ENCODE measurements around the gene LCN15. TPM values are rescaled to one million over a fixed set of nuclear protein-coding genes. Genes with fewer than 3 reads are reported as not detected.
"Not testable (repeated sequence)": the region's sequence is repeated elsewhere in the genome, so short reads cannot be mapped to it uniquely, and the experiment has no call there.

The LCN15 gene
- total RNA-seq, 1 donor from 2014 or later = not detected

DNA sequence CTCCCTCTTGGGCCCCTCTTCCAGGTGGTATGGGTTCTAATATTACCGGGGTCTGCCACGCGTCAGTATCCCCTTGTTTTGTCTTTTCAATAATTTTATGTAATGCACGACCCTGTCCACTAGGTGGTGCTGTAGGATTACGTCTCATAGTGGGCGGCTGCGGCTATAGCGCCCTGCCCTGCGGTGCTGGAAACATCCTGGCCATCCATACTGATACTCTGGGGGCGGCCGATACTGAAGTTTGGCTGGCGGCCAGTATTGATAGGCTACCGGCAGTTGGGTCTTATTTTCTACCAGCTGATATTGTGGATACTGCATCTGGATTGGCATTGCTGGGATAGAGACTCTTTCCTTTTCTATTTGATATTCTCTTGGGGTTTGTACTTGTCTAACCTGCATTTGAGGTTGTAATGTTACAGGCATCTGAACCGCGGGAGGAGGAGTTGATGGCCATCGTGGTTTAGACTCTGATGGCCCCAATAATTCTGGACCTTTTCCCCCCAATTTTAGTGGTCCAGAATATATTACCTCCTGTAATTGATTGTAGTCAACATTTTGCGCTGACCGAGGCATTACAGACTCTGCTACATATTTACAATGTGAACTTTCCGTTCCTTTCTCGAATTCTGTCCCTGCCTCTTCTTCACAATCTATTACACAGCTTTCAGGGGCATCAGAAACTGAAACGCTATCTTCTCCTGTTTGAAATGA lies 23.5 kb upstream of the LCN15 start:
- TF ChIP-seq, protein P1, sequence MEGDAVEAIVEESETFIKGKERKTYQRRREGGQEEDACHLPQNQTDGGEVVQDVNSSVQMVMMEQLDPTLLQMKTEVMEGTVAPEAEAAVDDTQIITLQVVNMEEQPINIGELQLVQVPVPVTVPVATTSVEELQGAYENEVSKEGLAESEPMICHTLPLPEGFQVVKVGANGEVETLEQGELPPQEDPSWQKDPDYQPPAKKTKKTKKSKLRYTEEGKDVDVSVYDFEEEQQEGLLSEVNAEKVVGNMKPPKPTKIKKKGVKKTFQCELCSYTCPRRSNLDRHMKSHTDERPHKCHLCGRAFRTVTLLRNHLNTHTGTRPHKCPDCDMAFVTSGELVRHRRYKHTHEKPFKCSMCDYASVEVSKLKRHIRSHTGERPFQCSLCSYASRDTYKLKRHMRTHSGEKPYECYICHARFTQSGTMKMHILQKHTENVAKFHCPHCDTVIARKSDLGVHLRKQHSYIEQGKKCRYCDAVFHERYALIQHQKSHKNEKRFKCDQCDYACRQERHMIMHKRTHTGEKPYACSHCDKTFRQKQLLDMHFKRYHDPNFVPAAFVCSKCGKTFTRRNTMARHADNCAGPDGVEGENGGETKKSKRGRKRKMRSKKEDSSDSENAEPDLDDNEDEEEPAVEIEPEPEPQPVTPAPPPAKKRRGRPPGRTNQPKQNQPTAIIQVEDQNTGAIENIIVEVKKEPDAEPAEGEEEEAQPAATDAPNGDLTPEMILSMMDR (conservative IDR thresholded peaks at IDR 0.05; ENCODE audit: low read depth, low read length) = peak; percentile 74
- H3K4me3 ChIP-seq (ENCODE audit: low read depth, low read length) = no peak overlapping the region
- no peak for DNase-seq (ENCODE audit: low read depth)

DNA sequence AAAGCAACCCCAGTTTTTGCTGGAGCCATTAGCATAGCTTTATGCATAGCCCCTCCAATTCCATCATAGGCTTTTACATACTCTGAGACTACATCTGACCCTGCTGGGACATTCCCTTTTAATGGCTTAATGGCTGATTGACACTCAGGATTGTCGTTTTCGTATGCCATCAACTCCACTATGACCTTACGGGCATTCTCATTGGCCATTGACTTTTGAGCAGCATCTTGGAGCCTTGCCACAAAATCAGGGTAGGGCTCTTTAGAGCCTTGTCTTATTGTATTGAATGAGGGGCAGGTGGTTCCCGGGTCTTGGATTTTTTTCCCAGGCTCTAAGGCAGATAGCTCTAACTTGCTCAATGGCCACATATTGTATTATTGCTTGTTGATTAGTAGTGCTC lies 22.7 kb upstream of the LCN15 start:
- H3K4me3 ChIP-seq (ENCODE audit: low read depth, low read length); DNase-seq (ENCODE audit: low read depth): not testable (repeated sequence)

DNA sequence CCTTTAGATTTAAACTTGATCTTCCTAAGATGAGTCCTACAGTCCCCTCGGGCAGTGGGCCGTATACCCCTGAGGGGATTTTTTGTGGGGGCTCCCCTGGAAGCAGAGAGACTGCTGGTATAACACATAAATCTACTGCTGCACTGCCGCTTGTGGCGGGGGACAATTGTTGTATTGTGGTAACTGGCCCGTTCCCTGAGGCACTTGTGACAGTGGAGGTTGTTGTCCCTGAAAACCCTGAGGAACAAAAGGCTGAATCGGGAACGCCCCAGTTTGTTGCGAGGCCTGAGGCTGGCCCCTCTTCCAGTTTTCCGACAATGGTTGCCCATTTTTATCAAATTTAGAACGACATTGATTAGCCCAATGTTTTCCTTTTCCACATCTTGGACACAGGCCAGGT lies 22.1 kb upstream of the LCN15 start:
- TF ChIP-seq, protein P1 (conservative IDR thresholded peaks at IDR 0.05; ENCODE audit: low read depth, low read length) = no peak
- H3K4me3 ChIP-seq (ENCODE audit: low read depth, low read length) = no peak overlapping the region
- no peak for DNase-seq (ENCODE audit: low read depth)

DNA sequence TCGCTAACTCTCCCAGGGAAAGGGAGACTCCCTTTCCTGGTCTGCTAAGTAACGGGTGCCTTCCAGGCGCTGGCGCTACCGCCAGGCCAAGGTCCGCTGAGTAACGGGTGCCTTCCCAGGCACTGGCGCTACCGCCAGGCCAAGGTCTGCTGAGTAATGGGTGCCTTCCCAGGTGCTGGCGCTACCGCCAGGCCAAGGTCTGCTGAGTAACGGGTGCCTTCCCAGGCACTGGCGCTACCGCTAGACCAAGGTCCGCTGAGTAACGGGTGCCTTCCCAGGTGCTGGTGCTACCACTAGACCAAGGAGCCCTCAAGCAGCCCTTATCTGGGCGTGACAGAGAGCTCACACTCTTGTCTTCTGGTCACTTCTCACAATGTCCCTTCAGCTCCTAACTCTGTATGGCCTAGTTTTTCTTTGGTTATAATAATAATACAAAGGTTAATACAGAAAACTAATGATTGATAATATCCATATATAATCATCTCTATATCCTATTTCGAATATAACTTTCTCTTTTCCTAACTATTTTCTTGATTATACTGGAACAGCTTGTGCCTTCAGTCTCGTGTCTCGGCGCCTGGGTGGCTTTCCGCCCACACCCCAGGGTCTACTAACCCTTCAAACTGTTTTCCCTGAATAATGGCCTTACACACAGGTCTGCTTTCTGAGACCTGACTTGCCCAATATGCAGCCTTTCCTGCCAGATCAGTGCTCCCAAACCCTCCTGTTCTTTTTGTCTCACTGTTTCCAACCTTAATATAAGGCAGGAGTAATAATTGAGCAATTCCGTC lies 21.4 kb upstream of the LCN15 start:
- not testable (repeated sequence) for H3K4me3 ChIP-seq (ENCODE audit: low read depth, low read length); DNase-seq (ENCODE audit: low read depth)

DNA sequence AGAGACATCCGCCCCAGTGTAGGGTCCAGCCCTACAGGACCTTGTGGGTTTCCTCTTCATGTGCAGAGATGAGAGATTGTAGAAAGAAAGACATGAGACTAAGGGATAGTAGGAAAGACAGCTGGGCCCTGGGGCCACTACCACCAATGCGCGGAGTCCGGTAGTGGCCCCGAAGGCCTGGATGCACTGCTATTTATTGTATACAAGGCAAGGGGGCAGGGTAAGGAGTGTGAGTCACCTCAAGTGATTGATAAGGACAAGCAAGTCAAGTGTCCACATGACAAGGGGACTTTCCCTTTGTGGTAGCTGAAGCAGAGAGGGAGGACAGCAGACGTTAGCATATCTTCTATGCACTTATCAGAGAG lies 20.7 kb upstream of the LCN15 start:
- no peak for DNase-seq (ENCODE audit: low read depth)
- no peak overlapping the region for H3K4me3 ChIP-seq (ENCODE audit: low read depth, low read length)
- TF ChIP-seq, protein P1 (conservative IDR thresholded peaks at IDR 0.05; ENCODE audit: low read depth, low read length) = no peak

DNA sequence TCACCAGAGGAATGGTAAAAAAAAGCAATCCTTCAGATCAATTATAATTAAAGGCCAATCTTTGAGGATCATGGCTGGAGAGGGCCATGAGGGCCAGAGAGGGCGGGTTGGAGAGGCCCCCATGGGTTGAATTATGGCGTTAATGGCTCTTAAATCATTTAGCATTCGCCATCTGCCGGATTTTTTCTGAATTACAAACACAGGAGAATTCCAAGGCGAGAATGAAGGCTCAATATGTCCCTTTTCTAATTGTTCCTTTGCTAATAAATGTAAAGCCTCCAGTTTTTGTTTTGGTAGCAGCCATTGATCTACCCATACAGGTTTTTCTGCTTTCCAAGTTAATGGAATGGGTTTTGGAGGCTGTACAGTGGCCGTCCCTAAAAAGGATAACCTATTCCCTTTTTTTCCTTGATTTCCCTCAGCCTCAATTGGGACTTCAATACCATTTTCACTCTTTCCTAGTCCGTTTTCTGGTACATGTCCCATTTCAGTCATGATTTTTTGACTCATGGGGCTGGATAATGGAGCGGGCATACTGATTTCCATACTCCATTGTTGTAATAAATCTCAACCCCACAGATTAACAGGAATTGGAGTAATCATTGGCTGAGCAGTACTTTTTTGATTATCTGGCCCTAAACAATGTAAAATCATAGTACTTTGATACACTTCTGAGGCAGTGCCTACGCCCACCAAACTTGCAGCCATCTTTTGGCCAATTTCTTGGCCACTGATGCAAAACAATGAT lies 20.1 kb upstream of the LCN15 start:
- no peak for DNase-seq (ENCODE audit: low read depth)
- TF ChIP-seq, protein P1 (conservative IDR thresholded peaks at IDR 0.05; ENCODE audit: low read depth, low read length) = peak; percentile 34
- H3K4me3 ChIP-seq (ENCODE audit: low read depth, low read length) = no peak overlapping the region

DNA sequence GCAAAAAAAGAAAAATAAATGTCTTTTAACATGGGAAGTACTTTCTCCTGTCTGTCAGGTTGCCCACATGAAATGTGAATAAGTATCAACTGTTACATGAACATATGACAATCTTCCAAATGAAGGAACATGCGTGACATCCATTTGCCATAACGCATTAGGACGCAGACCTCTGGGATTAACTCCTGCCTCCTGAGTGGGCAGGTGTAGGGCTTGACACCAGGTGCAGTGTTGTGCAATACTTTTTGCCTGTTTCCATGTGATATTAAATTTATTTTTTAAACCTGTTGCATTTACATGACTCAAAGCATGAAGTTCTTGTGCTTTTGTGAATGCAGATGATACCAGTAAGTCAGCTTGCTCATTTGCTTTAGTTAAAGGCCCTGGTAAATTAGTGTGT lies 18.1 kb upstream of the LCN15 start:
- TF ChIP-seq, protein P1 (conservative IDR thresholded peaks at IDR 0.05; ENCODE audit: low read depth, low read length) = no peak
- no peak overlapping the region for H3K4me3 ChIP-seq (ENCODE audit: low read depth, low read length)
- DNase-seq (ENCODE audit: low read depth) = no peak

Measured in epithelial cell of proximal tubule (primary cell).